Lung (tissue), 12 donors: Measurements from ENCODE around the gene MAU2. TPM values are rescaled to one million over a fixed set of nuclear protein-coding genes. Genes with fewer than 3 reads are reported as not detected.
A peak's percentile ranks its signal among the peaks of the same experiment; 100 is the strongest.
"Not testable (repeated sequence)": the region's sequence is repeated elsewhere in the genome, so short reads cannot be mapped to it uniquely, and the experiment has no call there.

Source experiments
- ATAC-seq: fragments of 200-7000 bp; cut with Tn5 transposase; one replicate; pipeline ENCODE4 v1.9.1; 2020; ENCODE audit warnings: moderate number of reproducible peaks; ENCODE audit not compliant: insufficient read depth, low FRiP score
- DNase-seq, 3 donors: peaks; one replicate each; pipeline ENCODE4 v3.0.0-alpha.2; 2013 to 2017
- H3K27ac ChIP-seq, 2 donors: one replicate each; pipeline ENCODE4 v1.5.1; 2013; ENCODE audit warnings: mild to moderate bottlenecking in 2 of 2, moderate library complexity in 2 of 2, control low read depth in 1 of 2, inconsistent platforms in 1 of 2, low read depth in 1 of 2, low read length in 1 of 2
- H3K27me3 ChIP-seq, 3 donors: one replicate each; pipeline ENCODE4 v1.5.1; 2013; ENCODE audit warnings: low read length in 2 of 3; ENCODE audit not compliant: control insufficient read depth in 3 of 3, insufficient read depth in 3 of 3
- H3K36me3 ChIP-seq, 4 donors: one replicate each; pipeline ENCODE4 v1.5.1; 2013; ENCODE audit warnings: low read length in 4 of 4, mild to moderate bottlenecking in 1 of 4, moderate library complexity in 1 of 4; ENCODE audit not compliant: control insufficient read depth in 4 of 4, insufficient read depth in 4 of 4
- H3K4me1 ChIP-seq, 5 donors: one replicate each; pipeline ENCODE4 v1.5.1; 2013; ENCODE audit warnings: low read length in 5 of 5, mild to moderate bottlenecking in 2 of 5, moderate library complexity in 1 of 5; ENCODE audit not compliant: control insufficient read depth in 5 of 5, insufficient read depth in 5 of 5
- H3K4me3 ChIP-seq: one replicate; pipeline ENCODE4 v1.5.1; 2013; ENCODE audit warnings: mild to moderate bottlenecking, control low read depth, moderate library complexity
- H3K9ac ChIP-seq, 2 donors: one replicate each; pipeline ENCODE4 v1.5.1; 2013; ENCODE audit warnings: low read length in 2 of 2, control low read depth in 1 of 2; ENCODE audit not compliant: insufficient read depth in 1 of 2
- H3K9me3 ChIP-seq, 4 donors: one replicate each; pipeline ENCODE4 v1.5.1; 2013; ENCODE audit warnings: low read length in 3 of 4, mild to moderate bottlenecking in 1 of 4, moderate library complexity in 1 of 4; ENCODE audit not compliant: control insufficient read depth in 4 of 4, insufficient read depth in 3 of 4
- CTCF ChIP-seq: IDR thresholded peaks from 2 replicates; pipeline ENCODE4 v1.5.1; 2012; ENCODE audit warnings: mild to moderate bottlenecking; ENCODE audit errors: control extremely low read depth, extremely low read depth
- WGBS, 2 donors: extraction: QIAGEN DNeasy Blood & Tissue Kit; methylation state at CpG; one replicate each; pipeline ENCODE4 v1.1.7; 2013; 5-methylcytosine and 5-hydroxymethylcytosine counted together
- polyA plus RNA-seq, 2 donors: library from polyadenylated mRNA; stranded (reverse); fragments of 200-250 nt; gene quantifications; one replicate each; pipeline ENCODE4 v1.2.1, GENCODE V29; 2013
- total RNA-seq, 2 donors: library from RNA; depleted of rRNA in 1 of 2; stranded (reverse); fragments of >200 nt in 1 of 2; gene quantifications; one replicate each; pipeline ENCODE4 v1.2.1, GENCODE V29; 2014 to 2021
- donor health status: control.
- donor health status: control.
- donor health status: Bipolar disorder and iron deficiency.
- donor health status: healthy.
- donor health status: DM: yes; HTN: yes; CAD: no.

MAU2 gene
- total and polyA plus RNA-seq, 4 donors: 21.6 to 68.0 (median 44.5) TPM

GRCh38 chr19:19371059-19371458 lies 50.4 kb downstream of the MAU2 start:
- Histone ChIP-seq H3K4me1 (peaks cover 0 to 12% (median 3%) of the 10 kb centered on the region in 5 donors), H3K9ac (no peak overlapping the region), H3K27me3 (no peaks in the 10 kb centered on the region), H3K9me3 (no peaks in the 10 kb centered on the region), H3K36me3 (no peaks in the 10 kb centered on the region), H3K27ac (peak overlapping the region in 1 of 2 donors; percentile 33), H3K4me3 (no peak overlapping the region)
- WGBS, 2 donors: 62 to 80% methylated on average over 8 of the region's 8 CpGs
- no peak for TF ChIP-seq CTCF
- ATAC-seq: no peak
- no peak for DNase-seq

GRCh38 chr19:19372656-19373416 lies 52.2 kb downstream of the MAU2 start:
- no peaks in the 10 kb centered on the region for H3K9me3 ChIP-seq
- H3K27ac ChIP-seq: peak overlapping the region; percentile 45 to 92
- no peak for TF ChIP-seq CTCF
- peaks cover 2 to 17% (median 4%) of the 10 kb centered on the region in 5 donors for H3K4me1 ChIP-seq
- ATAC-seq (peak; percentile 86), DNase-seq (peak in 2 of 3 donors; percentile 50 to 70)
- H3K27me3 ChIP-seq: no peaks in the 10 kb centered on the region
- H3K36me3 ChIP-seq: no peaks in the 10 kb centered on the region
- H3K4me3 ChIP-seq: no peak overlapping the region
- WGBS, 2 donors: 29 to 31% methylated on average over 8 of the region's 8 CpGs
- H3K9ac ChIP-seq: no peak overlapping the region

- no peaks in the 10 kb centered on the region for H3K36me3 ChIP-seq
- DNase-seq: no peak
- ATAC-seq: no peak
- no peak overlapping the region for H3K9ac ChIP-seq
- TF ChIP-seq CTCF: no peak
- no peaks in the 10 kb centered on the region for H3K9me3 ChIP-seq
- H3K27ac ChIP-seq: no peak overlapping the region
- no peak overlapping the region for H3K4me3 ChIP-seq
- no peaks in the 10 kb centered on the region for H3K27me3 ChIP-seq
- peaks cover 0 to 12% (median 4%) of the 10 kb centered on the region in 5 donors for H3K4me1 ChIP-seq
- 71 to 88% methylated on average over 2 of the region's 2 CpGs for WGBS, 2 donors
Observed at GRCh38 chr19:19379527-19379926, 58.9 kb downstream of the MAU2 start.

GRCh38 chr19:19380316-19380715 lies 59.7 kb downstream of the MAU2 start:
- Histone ChIP-seq H3K4me1 (peaks cover 0 to 14% (median 4%) of the 10 kb centered on the region in 5 donors), H3K27ac (peak overlapping the region in 1 of 2 donors; percentile 53)
- not testable (repeated sequence) for DNase-seq, H3K9ac ChIP-seq, ATAC-seq, H3K36me3 ChIP-seq, H3K9me3 ChIP-seq, H3K27me3 ChIP-seq, H3K4me3 ChIP-seq
- 94 to 95% methylated on average over 12 of the region's 12 CpGs for WGBS, 2 donors
